HEK293T (cell line): ENCODE measurements around the gene SLC7A14.

Source experiments
- CTCF ChIA-PET: fragments of 350-600 bp; formaldehyde crosslinking; extraction: SDS; loops from one replicate; lab custom pipeline; 2021; ENCODE audit warnings: antibody characterized with exemption, inconsistent platforms; lab: Yijun Ruan, JAX
- POLR2A ChIA-PET: fragments of 350-600 bp; formaldehyde crosslinking; extraction: SDS; loops from one replicate; lab custom pipeline; 2020; ENCODE audit warnings: antibody characterized with exemption, inconsistent platforms; lab: Yijun Ruan, JAX
- DNase-seq: peaks from one replicate; pipeline ENCODE4 v3.0.0; 2012; ENCODE audit warnings: mixed read lengths; ENCODE audit errors: extremely low spot score
- ARNT ChIP-seq: fragments of 450-650 bp; IDR thresholded peaks from 2 replicates; pipeline ENCODE4 v1.6.1; 2017; ENCODE audit warnings: mild to moderate bottlenecking
- BHLHE40 ChIP-seq: fragments of 450-650 bp; IDR thresholded peaks from 2 replicates; pipeline ENCODE4 v1.6.1; 2016; ENCODE audit warnings: mild to moderate bottlenecking, moderate library complexity, borderline replicate concordance
- CTBP1 ChIP-seq: fragments of 450-650 bp; IDR thresholded peaks from 2 replicates; pipeline ENCODE4 v1.6.1; 2016; ENCODE audit warnings: borderline replicate concordance
- ELF4 ChIP-seq: fragments of 450-650 bp; IDR thresholded peaks from 2 replicates; pipeline ENCODE4 v1.6.1; 2017; ENCODE audit warnings: antibody characterized with exemption
- FOXA1 ChIP-seq: fragments of 450-650 bp; IDR thresholded peaks from 2 replicates; pipeline ENCODE4 v1.6.1; 2016; ENCODE audit warnings: mild to moderate bottlenecking
- FOXK2 ChIP-seq: fragments of 450-650 bp; IDR thresholded peaks from 2 replicates; pipeline ENCODE4 v1.6.1; 2016; ENCODE audit warnings: mild to moderate bottlenecking
- FOXM1 ChIP-seq: fragments of 450-650 bp; IDR thresholded peaks from 2 replicates; pipeline ENCODE4 v1.6.1; 2017; ENCODE audit warnings: mild to moderate bottlenecking, borderline replicate concordance
- HDGF ChIP-seq: fragments of 450-650 bp; IDR thresholded peaks from 2 replicates; pipeline ENCODE4 v1.6.1; 2017; ENCODE audit warnings: antibody characterized with exemption, borderline replicate concordance
- L3MBTL2 ChIP-seq: fragments of 450-650 bp; conservative IDR thresholded peaks from 2 replicates; pipeline ENCODE4 v1.6.1; 2016; ENCODE audit warnings: mild to moderate bottlenecking
- LEF1 ChIP-seq: fragments of 450-650 bp; IDR thresholded peaks from 2 replicates; pipeline ENCODE4 v1.6.1; 2017; ENCODE audit warnings: mild to moderate bottlenecking, borderline replicate concordance
- NFRKB ChIP-seq: fragments of 450-650 bp; IDR thresholded peaks from 2 replicates; pipeline ENCODE4 v1.6.1; 2016; ENCODE audit warnings: mild to moderate bottlenecking, moderate library complexity
- SP1 ChIP-seq: fragments of 450-650 bp; IDR thresholded peaks from 2 replicates; pipeline ENCODE4 v1.6.1; 2017
- SUZ12 ChIP-seq: fragments of 450-650 bp; IDR thresholded peaks from 2 replicates; pipeline ENCODE4 v1.6.1; 2016; ENCODE audit warnings: mild to moderate bottlenecking
- TARDBP ChIP-seq: fragments of 450-650 bp; IDR thresholded peaks from 2 replicates; pipeline ENCODE4 v1.6.1; 2016
- ZNF384 ChIP-seq: fragments of 450-650 bp; IDR thresholded peaks from 2 replicates; pipeline ENCODE4 v1.6.1; 2016
- TF ChIP-seq, protein P1 (sequence below): fragments of 450-650 bp; IDR thresholded peaks from 2 replicates; pipeline ENCODE4 v1.6.1; 2016

SLC7A14 gene

DNA sequence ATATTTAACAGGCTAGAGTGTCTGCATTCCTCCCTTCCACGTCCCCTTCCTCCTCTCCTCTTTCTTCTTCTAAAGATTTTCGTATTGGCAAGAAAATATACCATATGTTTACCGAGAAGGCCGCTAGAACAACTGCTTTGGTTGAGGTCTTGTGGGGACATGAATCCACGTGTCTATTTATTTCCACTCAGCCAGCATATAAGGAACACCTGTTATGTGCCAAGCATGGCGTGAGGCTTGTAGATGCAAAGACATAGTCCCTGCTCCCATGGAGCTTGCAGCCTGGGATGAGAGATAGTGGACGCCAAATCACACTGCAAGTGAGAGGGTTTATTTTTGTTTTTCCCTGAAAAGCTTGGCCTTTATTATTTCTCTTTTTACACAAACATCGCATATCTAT lies 57.1 kb downstream of the SLC7A14 start:
- ChIA-PET CTCF (no interaction called here), POLR2A (no interaction called here)
- no peak for DNase-seq
- TF ChIP-seq, protein P1, sequence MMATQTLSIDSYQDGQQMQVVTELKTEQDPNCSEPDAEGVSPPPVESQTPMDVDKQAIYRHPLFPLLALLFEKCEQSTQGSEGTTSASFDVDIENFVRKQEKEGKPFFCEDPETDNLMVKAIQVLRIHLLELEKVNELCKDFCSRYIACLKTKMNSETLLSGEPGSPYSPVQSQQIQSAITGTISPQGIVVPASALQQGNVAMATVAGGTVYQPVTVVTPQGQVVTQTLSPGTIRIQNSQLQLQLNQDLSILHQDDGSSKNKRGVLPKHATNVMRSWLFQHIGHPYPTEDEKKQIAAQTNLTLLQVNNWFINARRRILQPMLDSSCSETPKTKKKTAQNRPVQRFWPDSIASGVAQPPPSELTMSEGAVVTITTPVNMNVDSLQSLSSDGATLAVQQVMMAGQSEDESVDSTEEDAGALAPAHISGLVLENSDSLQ: no peak
- TF ChIP-seq LEF1: no peak
- no peak for TF ChIP-seq L3MBTL2
- TF ChIP-seq FOXA1: no peak
- no peak for TF ChIP-seq SP1
- no peak for TF ChIP-seq HDGF
- TF ChIP-seq ZNF384: no peak
- no peak for TF ChIP-seq NFRKB
- no peak for TF ChIP-seq ELF4
- TF ChIP-seq SUZ12: no peak
- TF ChIP-seq ARNT: no peak
- TF ChIP-seq BHLHE40: no peak
- no peak for TF ChIP-seq FOXK2
- no peak for TF ChIP-seq FOXM1
- TF ChIP-seq TARDBP: no peak
- no peak for TF ChIP-seq CTBP1

GRCh38 chr3:170524073-170524472 lies 61.8 kb downstream of the SLC7A14 start:
- DNase-seq: no peak
- TF ChIP-seq SP1: no peak
- TF ChIP-seq FOXK2: no peak
- no peak for TF ChIP-seq L3MBTL2
- TF ChIP-seq ZNF384: no peak
- no peak for TF ChIP-seq NFRKB
- no peak for TF ChIP-seq LEF1
- TF ChIP-seq CTBP1: no peak
- no peak for TF ChIP-seq BHLHE40
- TF ChIP-seq HDGF: no peak
- TF ChIP-seq SUZ12: no peak
- no peak for TF ChIP-seq ARNT
- TF ChIP-seq FOXM1: no peak
- TF ChIP-seq, protein P1: no peak
- POLR2A ChIA-PET: no interaction called here
- CTCF ChIA-PET: no interaction called here

GRCh38 chr3:170523248-170523647 lies 62.6 kb downstream of the SLC7A14 start:
- POLR2A ChIA-PET: no interaction called here
- DNase-seq: no peak
- CTCF ChIA-PET: no interaction called here
- TF ChIP-seq FOXA1 (no peak), CTBP1 (no peak), FOXM1 (no peak), L3MBTL2 (no peak), ELF4 (no peak), SP1 (no peak), NFRKB (no peak), HDGF (no peak), ARNT (no peak)
- TF ChIP-seq, protein P1: no peak

DNA sequence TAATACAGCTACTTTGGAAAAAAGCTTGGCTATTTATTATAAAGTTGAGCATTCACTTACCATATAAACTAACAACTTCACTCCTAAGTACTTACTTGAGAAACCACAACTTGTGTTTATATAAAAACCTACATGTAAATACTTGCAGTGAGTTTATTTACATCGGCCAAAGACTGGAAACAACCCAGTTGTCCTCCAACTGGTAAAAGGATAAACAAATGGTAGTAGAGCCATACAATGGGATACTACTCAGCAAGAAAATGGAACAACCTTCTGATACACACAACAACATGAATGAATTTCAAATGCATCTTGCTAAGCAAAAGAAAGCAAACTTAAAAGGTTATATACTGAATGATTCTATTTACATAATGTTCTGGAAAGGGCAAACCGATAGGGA lies 63.7 kb downstream of the SLC7A14 start:
- no peak for DNase-seq
- ChIA-PET POLR2A (no interaction called here), CTCF (no interaction called here)
- TF ChIP-seq LEF1: no peak
- TF ChIP-seq BHLHE40: no peak
- TF ChIP-seq ZNF384: no peak
- no peak for TF ChIP-seq NFRKB
- TF ChIP-seq ARNT: no peak
- no peak for TF ChIP-seq FOXA1
- no peak for TF ChIP-seq SP1
- TF ChIP-seq FOXK2: no peak
- TF ChIP-seq, protein P1: no peak
- no peak for TF ChIP-seq FOXM1
- TF ChIP-seq L3MBTL2: no peak
- TF ChIP-seq CTBP1: no peak
- TF ChIP-seq SUZ12: no peak
- no peak for TF ChIP-seq HDGF
- TF ChIP-seq ELF4: no peak
- TF ChIP-seq TARDBP: no peak

DNA sequence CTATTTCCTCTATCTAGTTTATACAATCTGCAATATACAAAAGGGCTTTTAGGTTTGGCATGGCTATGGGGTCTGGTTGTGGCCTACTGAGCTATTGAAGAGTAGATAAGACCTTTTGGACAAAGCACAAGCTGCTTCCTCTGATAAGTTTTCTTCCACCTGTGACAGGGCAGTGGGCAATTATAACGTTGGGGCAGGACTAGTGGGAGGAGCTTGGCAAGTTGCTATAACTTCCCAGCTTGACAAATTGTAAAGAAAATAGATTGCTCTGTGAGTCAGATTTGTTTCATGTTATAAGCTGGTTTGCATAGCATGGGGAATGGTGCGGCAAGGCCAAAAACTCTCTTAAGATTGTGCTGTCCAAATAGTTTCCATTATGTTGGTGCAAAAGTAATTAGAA lies 64.9 kb downstream of the SLC7A14 start:
- no peak for DNase-seq
- ChIA-PET CTCF (no interaction called here), POLR2A (no interaction called here)
- no peak for TF ChIP-seq NFRKB
- TF ChIP-seq FOXM1: no peak
- TF ChIP-seq CTBP1: no peak
- no peak for TF ChIP-seq LEF1
